MM.1S (cell line): ENCODE results near the gene SUMO4.

Experiments
- DNase-seq: peaks from one replicate; pipeline ENCODE4 v3.0.0-alpha.2; 2015
- H2AFZ ChIP-seq: fragments of 300-600 bp; sonication (generic); 2 replicates; pipeline ENCODE4 v1.6.0; 2016; ENCODE audit warnings: antibody characterized with exemption, low read length
- H3F3A ChIP-seq: fragments of 300-600 bp; sonication (generic); 2 replicates; pipeline ENCODE4 v1.6.1; 2016; ENCODE audit warnings: mild to moderate bottlenecking, antibody characterized with exemption, low read length, moderate library complexity, mixed read lengths; ENCODE audit not compliant: insufficient read depth
- H3K27ac ChIP-seq: fragments of 300-600 bp; sonication (generic); 2 replicates; pipeline ENCODE4 v1.5.1; 2016; ENCODE audit warnings: mild to moderate bottlenecking, low read length
- H3K27me3 ChIP-seq: fragments of 300-600 bp; sonication (generic); replicated peaks from 2 replicates; pipeline ENCODE4 v1.6.0; 2016; ENCODE audit warnings: low read length; ENCODE audit not compliant: insufficient read depth
- H3K36me3 ChIP-seq: fragments of 300-600 bp; sonication (generic); replicated peaks from 2 replicates; pipeline ENCODE4 v1.6.1; 2016; ENCODE audit warnings: mild to moderate bottlenecking, low read length, mixed read lengths; ENCODE audit not compliant: insufficient read depth
- H3K4me1 ChIP-seq: fragments of 300-600 bp; sonication (generic); 2 replicates; pipeline ENCODE4 v1.6.1; 2016; ENCODE audit warnings: low read length, mixed read lengths
- H3K4me2 ChIP-seq: fragments of 300-600 bp; sonication (generic); 2 replicates; pipeline ENCODE4 v1.6.0; 2016; ENCODE audit warnings: low read depth, low read length
- H3K4me3 ChIP-seq: fragments of 300-600 bp; sonication (generic); 2 replicates; pipeline ENCODE4 v1.5.1; 2016; ENCODE audit warnings: low read length, mixed read lengths
- H3K79me2 ChIP-seq: fragments of 300-600 bp; sonication (generic); 2 replicates; pipeline ENCODE4 v1.6.1; 2016; ENCODE audit warnings: mixed run types, low read length, mixed read lengths
- H3K9ac ChIP-seq: fragments of 300-600 bp; sonication (generic); 2 replicates; pipeline ENCODE4 v1.6.1; 2016; ENCODE audit warnings: low read length, mixed read lengths
- H3K9me2 ChIP-seq: fragments of 300-600 bp; sonication (generic); replicated peaks from 2 replicates; pipeline ENCODE4 v1.6.1; 2016; ENCODE audit warnings: mild to moderate bottlenecking, low read length, mixed read lengths; ENCODE audit not compliant: insufficient read depth
- H3K9me3 ChIP-seq: fragments of 300-600 bp; sonication (generic); replicated peaks from 2 replicates; pipeline ENCODE4 v1.6.1; 2016; ENCODE audit warnings: mild to moderate bottlenecking, low read length, mixed read lengths; ENCODE audit not compliant: insufficient read depth
- H4K20me1 ChIP-seq: fragments of 300-600 bp; sonication (generic); 2 replicates; pipeline ENCODE4 v1.6.1; 2016; ENCODE audit warnings: mild to moderate bottlenecking, low read length, moderate library complexity, mixed read lengths; ENCODE audit not compliant: insufficient read depth
- EZH2 ChIP-seq: fragments of 300-600 bp; sonication (generic); optimal IDR thresholded peaks from 2 replicates; pipeline ENCODE3; 2017; ENCODE audit warnings: low read depth, mild to moderate bottlenecking, antibody characterized with exemption, low read length, mixed read lengths
- EZH2phosphoT487 ChIP-seq: fragments of 300-600 bp; sonication (generic); IDR thresholded peaks from 2 replicates; pipeline ENCODE4 v1.6.1; 2018; ENCODE audit warnings: antibody characterized with exemption, low read length
- TF ChIP-seq, protein P1 (sequence below): fragments of 300-600 bp; sonication (generic); IDR thresholded peaks from 2 replicates; pipeline ENCODE4 v1.5.1; 2016; ENCODE audit warnings: antibody characterized with exemption, low read length, mixed read lengths

SUMO4 gene

GRCh38 chr6:149429427-149430360 lies 29.6 kb downstream of the SUMO4 start:
- no peak overlapping the region for H2AFZ ChIP-seq
- no peak overlapping the region for H3K9ac ChIP-seq
- no peaks in the 10 kb centered on the region for H3K79me2 ChIP-seq
- H3K4me3 ChIP-seq, result no peak overlapping the region
- DNase-seq, result no peak
- H3K4me2 ChIP-seq, result no peak overlapping the region
- no peaks in the 10 kb centered on the region for H3K9me3 ChIP-seq
- no peak overlapping the region for H3K27ac ChIP-seq
- no peaks in the 10 kb centered on the region for H3K4me1 ChIP-seq
- H4K20me1 ChIP-seq, result no peaks in the 10 kb centered on the region
- H3F3A ChIP-seq, result no peaks in the 10 kb centered on the region
- no peaks in the 10 kb centered on the region for H3K36me3 ChIP-seq
- no peaks in the 10 kb centered on the region for H3K9me2 ChIP-seq
- H3K27me3 ChIP-seq, result no peaks in the 10 kb centered on the region
- no peak for TF ChIP-seq EZH2
- TF ChIP-seq, protein P1, sequence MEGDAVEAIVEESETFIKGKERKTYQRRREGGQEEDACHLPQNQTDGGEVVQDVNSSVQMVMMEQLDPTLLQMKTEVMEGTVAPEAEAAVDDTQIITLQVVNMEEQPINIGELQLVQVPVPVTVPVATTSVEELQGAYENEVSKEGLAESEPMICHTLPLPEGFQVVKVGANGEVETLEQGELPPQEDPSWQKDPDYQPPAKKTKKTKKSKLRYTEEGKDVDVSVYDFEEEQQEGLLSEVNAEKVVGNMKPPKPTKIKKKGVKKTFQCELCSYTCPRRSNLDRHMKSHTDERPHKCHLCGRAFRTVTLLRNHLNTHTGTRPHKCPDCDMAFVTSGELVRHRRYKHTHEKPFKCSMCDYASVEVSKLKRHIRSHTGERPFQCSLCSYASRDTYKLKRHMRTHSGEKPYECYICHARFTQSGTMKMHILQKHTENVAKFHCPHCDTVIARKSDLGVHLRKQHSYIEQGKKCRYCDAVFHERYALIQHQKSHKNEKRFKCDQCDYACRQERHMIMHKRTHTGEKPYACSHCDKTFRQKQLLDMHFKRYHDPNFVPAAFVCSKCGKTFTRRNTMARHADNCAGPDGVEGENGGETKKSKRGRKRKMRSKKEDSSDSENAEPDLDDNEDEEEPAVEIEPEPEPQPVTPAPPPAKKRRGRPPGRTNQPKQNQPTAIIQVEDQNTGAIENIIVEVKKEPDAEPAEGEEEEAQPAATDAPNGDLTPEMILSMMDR, result no peak
- TF ChIP-seq EZH2phosphoT487, result no peak

GRCh38 chr6:149431905-149432775 lies 32.1 kb downstream of the SUMO4 start:
- no peaks in the 10 kb centered on the region for H3K9me3 ChIP-seq
- no peaks in the 10 kb centered on the region for H3F3A ChIP-seq
- no peaks in the 10 kb centered on the region for H3K27me3 ChIP-seq
- no peak overlapping the region for H3K9ac ChIP-seq
- H3K79me2 ChIP-seq, result no peaks in the 10 kb centered on the region
- no peak overlapping the region for H3K27ac ChIP-seq
- H2AFZ ChIP-seq, result no peak overlapping the region
- TF ChIP-seq EZH2phosphoT487 (no peak), EZH2 (no peak)
- TF ChIP-seq, protein P1, result peak; percentile 72
- H3K4me1 ChIP-seq, result no peaks in the 10 kb centered on the region
- H3K4me3 ChIP-seq, result no peak overlapping the region
- H3K36me3 ChIP-seq, result no peaks in the 10 kb centered on the region
- DNase-seq, result peak; percentile 42
- peak overlapping the region; percentile 41; the same call in 1 of the 2 replicates for H3K4me2 ChIP-seq
- H3K9me2 ChIP-seq, result no peaks in the 10 kb centered on the region
- H4K20me1 ChIP-seq, result no peaks in the 10 kb centered on the region

DNA sequence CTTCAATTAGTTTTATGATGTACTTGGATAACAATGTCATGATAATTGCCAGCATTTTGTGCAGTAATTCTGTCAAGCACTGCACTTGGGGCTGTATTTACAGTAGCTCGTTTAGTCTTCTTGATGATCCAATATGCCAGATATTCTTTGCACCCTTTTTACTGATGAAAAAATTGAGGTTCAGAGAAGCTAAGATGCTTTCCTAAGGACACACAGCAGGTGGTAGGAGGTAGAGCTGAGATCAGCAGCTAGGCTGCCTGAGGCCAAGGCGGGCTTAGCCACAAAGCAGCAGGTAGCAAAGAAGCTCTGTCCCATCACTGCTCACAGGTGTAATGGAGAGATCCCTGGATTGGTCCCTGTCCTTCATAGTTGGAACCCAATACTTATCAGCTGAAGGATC lies 33.3 kb downstream of the SUMO4 start:
- Histone ChIP-seq H3K9me3 (no peaks in the 10 kb centered on the region), H3K27ac (no peak overlapping the region), H3K36me3 (no peaks in the 10 kb centered on the region), H3K9me2 (no peaks in the 10 kb centered on the region), H3K4me1 (no peaks in the 10 kb centered on the region), H3K4me2 (no peak overlapping the region), H3K9ac (no peak overlapping the region), H4K20me1 (no peaks in the 10 kb centered on the region), H3K79me2 (no peaks in the 10 kb centered on the region), H2AFZ (no peak overlapping the region), H3K27me3 (no peaks in the 10 kb centered on the region), H3K4me3 (no peak overlapping the region), H3F3A (no peaks in the 10 kb centered on the region)
- TF ChIP-seq, protein P1, result no peak
- no peak for DNase-seq
